Keratinocyte (primary cell): Measurements from ENCODE around the gene USP14.

Source experiments
- EZH2 ChIP-seq: IDR thresholded peaks from one replicate; pipeline ENCODE4 v1.6.1; 2012; ENCODE audit warnings: inconsistent platforms, mild to moderate bottlenecking, low read length, moderate library complexity
- TF ChIP-seq, protein P1 (sequence below), 3 experiments: IDR thresholded peaks in 1 of 3; conservative IDR thresholded peaks in 1 of 3; optimal IDR thresholded peaks in 1 of 3; 2 replicates in 2 of 3; 3 replicates in 1 of 3; pipeline versions ENCODE3 to v1.5.1; 2011; ENCODE audit warnings: low read length in 3 of 3, mild to moderate bottlenecking in 3 of 3, moderate library complexity in 2 of 3, control low read depth in 1 of 3, inconsistent platforms in 1 of 3; ENCODE audit not compliant: insufficient read depth in 2 of 3; ENCODE audit errors: extremely low read depth in 1 of 3

- TF ChIP-seq, protein P1, sequence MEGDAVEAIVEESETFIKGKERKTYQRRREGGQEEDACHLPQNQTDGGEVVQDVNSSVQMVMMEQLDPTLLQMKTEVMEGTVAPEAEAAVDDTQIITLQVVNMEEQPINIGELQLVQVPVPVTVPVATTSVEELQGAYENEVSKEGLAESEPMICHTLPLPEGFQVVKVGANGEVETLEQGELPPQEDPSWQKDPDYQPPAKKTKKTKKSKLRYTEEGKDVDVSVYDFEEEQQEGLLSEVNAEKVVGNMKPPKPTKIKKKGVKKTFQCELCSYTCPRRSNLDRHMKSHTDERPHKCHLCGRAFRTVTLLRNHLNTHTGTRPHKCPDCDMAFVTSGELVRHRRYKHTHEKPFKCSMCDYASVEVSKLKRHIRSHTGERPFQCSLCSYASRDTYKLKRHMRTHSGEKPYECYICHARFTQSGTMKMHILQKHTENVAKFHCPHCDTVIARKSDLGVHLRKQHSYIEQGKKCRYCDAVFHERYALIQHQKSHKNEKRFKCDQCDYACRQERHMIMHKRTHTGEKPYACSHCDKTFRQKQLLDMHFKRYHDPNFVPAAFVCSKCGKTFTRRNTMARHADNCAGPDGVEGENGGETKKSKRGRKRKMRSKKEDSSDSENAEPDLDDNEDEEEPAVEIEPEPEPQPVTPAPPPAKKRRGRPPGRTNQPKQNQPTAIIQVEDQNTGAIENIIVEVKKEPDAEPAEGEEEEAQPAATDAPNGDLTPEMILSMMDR (optimal IDR thresholded peaks at IDR 0.05 in 1 of 3, IDR thresholded peaks at IDR 0.05 in 1 of 3, conservative IDR thresholded peaks at IDR 0.05 in 1 of 3; ENCODE audit: extremely low read depth in 1 of 3, insufficient read depth in 2 of 3, low read length in 3 of 3): no peak
- no peak for TF ChIP-seq EZH2
These were observed 17.6 kb upstream of the USP14 start for GRCh38 chr18:140670-141266.
